ENCODE measurements around the gene F7.

The F7 gene

GRCh38 chr13:113145911-113146598 lies 40.5 kb downstream of the F7 start:
- DNase-seq, result peak in 1 of 10 donors; percentile 49
- intact Hi-C loops (cut with DNase I), result no loop called here

- intact Hi-C loops (cut with DNase I), result no loop called here
These were observed 41.2 kb downstream of the F7 start for GRCh38 chr13:113146750-113147149.

GRCh38 chr13:113147206-113147605 lies 41.6 kb downstream of the F7 start:
- peak in 1 of 10 donors; percentile 77 for DNase-seq
- intact Hi-C loops (cut with DNase I), result no loop called here

More at GRCh38 chr13:113146750-113147149, 41.2 kb downstream of the F7 start:
- peak in 2 of 10 donors; percentile 60 to 76 for DNase-seq

- DNase-seq, result no peak
- intact Hi-C loops (cut with DNase I), result no loop called here
These were observed 42.8 kb downstream of the F7 start for GRCh38 chr13:113148407-113148806.

GRCh38 chr13:113148940-113149503 lies 43.4 kb downstream of the F7 start:
- peak in 1 of 10 donors; percentile 71 for DNase-seq
- intact Hi-C loops (cut with DNase I), result no loop called here

GRCh38 chr13:113149711-113150549 lies 44.3 kb downstream of the F7 start:
- DNase-seq, result no peak
- intact Hi-C loops (cut with DNase I), result loop anchor here (5.0 kb wide), 1 partner anchor 108 kb away; no protein-coding TSS in a partner anchor

- DNase-seq, result peak in 1 of 10 donors; percentile 55
These were observed 45.2 kb downstream of the F7 start for GRCh38 chr13:113150550-113151365.

GRCh38 chr13:113151745-113152690 lies 46.4 kb downstream of the F7 start:
- intact Hi-C loops (cut with DNase I), result loop anchor here (2.0 to 5.0 kb wide), 2 partner anchors 59 to 110 kb away; no protein-coding TSS in a partner anchor
- peak in 2 of 10 donors; percentile 70 to 76 for DNase-seq

More at GRCh38 chr13:113150550-113151365, 45.2 kb downstream of the F7 start:
- intact Hi-C loops (cut with DNase I), result loop anchor here (5.0 kb wide), 1 partner anchor 108 kb away; no protein-coding TSS in a partner anchor

GRCh38 chr13:113152691-113152983 lies 47.0 kb downstream of the F7 start:
- DNase-seq, result no peak
- intact Hi-C loops (cut with DNase I), result loop anchor here (2.0 to 5.0 kb wide), 2 partner anchors 58 to 110 kb away; no protein-coding TSS in a partner anchor

- intact Hi-C loops (cut with DNase I), result loop anchor here (2.0 to 5.0 kb wide), 2 partner anchors 58 to 111 kb away; no protein-coding TSS in a partner anchor
These were observed 47.6 kb downstream of the F7 start for GRCh38 chr13:113152984-113153809.

GRCh38 chr13:113153810-113154748 lies 48.5 kb downstream of the F7 start:
- intact Hi-C loops (cut with DNase I), result loop anchor here (2.0 to 5.0 kb wide), 2 partner anchors 57 to 112 kb away; no protein-coding TSS in a partner anchor
- DNase-seq, result peak; percentile 70 to 97 (median 83)

More at GRCh38 chr13:113152984-113153809, 47.6 kb downstream of the F7 start:
- DNase-seq, result peak in 5 of 10 donors; percentile 29 to 90 (median 79)

GRCh38 chr13:113155201-113155600 lies 49.6 kb downstream of the F7 start:
- intact Hi-C loops (cut with DNase I), result no loop called here
- DNase-seq, result no peak

- intact Hi-C loops (cut with DNase I), result no loop called here
- DNase-seq, result no peak
These were observed 50.5 kb downstream of the F7 start for GRCh38 chr13:113155982-113156655.

GRCh38 chr13:113157206-113157928 lies 51.8 kb downstream of the F7 start:
- intact Hi-C loops (cut with DNase I), result no loop called here
- DNase-seq, result peak in 1 of 10 donors; percentile 50

- intact Hi-C loops (cut with DNase I), result no loop called here
- peak in 1 of 10 donors; percentile 35 for DNase-seq
These were observed 52.5 kb downstream of the F7 start, which contains the start of gene PROZ for GRCh38 chr13:113157929-113158747. PROZ (plus strand) TSS chr13:113158648; CDS start chr13:113158661, 13 bp downstream.
